Astrocyte of the cerebellum (primary cell): ENCODE data around the gene SPARCL1.

Experiments
- DNase-seq: peaks from one replicate; pipeline ENCODE4 v3.0.0-alpha.2; 2011; ENCODE audit warnings: low read depth
- H3K4me3 ChIP-seq: 2 replicates; pipeline ENCODE4 v1.5.1; 2011; ENCODE audit warnings: mild to moderate bottlenecking, low read depth, low read length, moderate library complexity
- CTCF ChIP-seq: IDR thresholded peaks from 2 replicates; pipeline ENCODE4 v1.5.1; 2012; ENCODE audit warnings: low read length, low read depth, moderate library complexity, mild to moderate bottlenecking; ENCODE audit errors: missing control alignments
- in situ Hi-C: cut with HindIII; loops from 2 replicates; pipeline ENCODE4 v1.10.0; 2017; ENCODE audit warnings: low sequenced_read_pairs

The SPARCL1 gene

GRCh38 chr4:87510747-87511146 is 18.4 kb downstream of the SPARCL1 start:
- in situ Hi-C loops, result no loop called here
- DNase-seq, result no peak
- TF ChIP-seq CTCF, result no peak
- H3K4me3 ChIP-seq, result no peak overlapping the region

- in situ Hi-C loops, result no loop called here
- DNase-seq, result peak; percentile 81
- TF ChIP-seq CTCF, result no peak
- H3K4me3 ChIP-seq, result no peak overlapping the region
These were observed 22.0 kb downstream of the SPARCL1 start for GRCh38 chr4:87506974-87507701.

- in situ Hi-C loops, result no loop called here
- no peak for DNase-seq
- TF ChIP-seq CTCF, result peak; percentile 18
- no peak overlapping the region for H3K4me3 ChIP-seq
These were observed 23.3 kb downstream of the SPARCL1 start for GRCh38 chr4:87505862-87506261.

GRCh38 chr4:87502580-87503238 is 26.5 kb downstream of the SPARCL1 start:
- no peak for DNase-seq
- H3K4me3 ChIP-seq, result no peak overlapping the region
- in situ Hi-C loops, result no loop called here
- TF ChIP-seq CTCF, result no peak

GRCh38 chr4:87500092-87500462 is 29.1 kb downstream of the SPARCL1 start:
- in situ Hi-C loops, result no loop called here
- no peak for DNase-seq
- TF ChIP-seq CTCF, result no peak
- no peak overlapping the region for H3K4me3 ChIP-seq

- TF ChIP-seq CTCF, result no peak
- H3K4me3 ChIP-seq, result no peak overlapping the region
- no peak for DNase-seq
- in situ Hi-C loops, result no loop called here
These were observed 29.6 kb downstream of the SPARCL1 start for GRCh38 chr4:87499403-87500091.
